Keratinocyte (primary cell): ENCODE data around the gene CRTC1.

Experiments used
- CTCF ChIP-seq, 3 experiments: IDR thresholded peaks in 1 of 3; conservative IDR thresholded peaks in 1 of 3; optimal IDR thresholded peaks in 1 of 3; 2 replicates in 2 of 3; 3 replicates in 1 of 3; pipeline versions ENCODE3 to v1.5.1; 2011; ENCODE audit warnings: low read length in 3 of 3, mild to moderate bottlenecking in 3 of 3, moderate library complexity in 2 of 3, control low read depth in 1 of 3, inconsistent platforms in 1 of 3; ENCODE audit not compliant: insufficient read depth in 2 of 3; ENCODE audit errors: extremely low read depth in 1 of 3
- EZH2 ChIP-seq: IDR thresholded peaks from one replicate; pipeline ENCODE4 v1.6.1; 2012; ENCODE audit warnings: inconsistent platforms, mild to moderate bottlenecking, low read length, moderate library complexity

- TF ChIP-seq CTCF (optimal IDR thresholded peaks at IDR 0.05 in 1 of 3, IDR thresholded peaks at IDR 0.05 in 1 of 3, conservative IDR thresholded peaks at IDR 0.05 in 1 of 3; ENCODE audit: extremely low read depth in 1 of 3, insufficient read depth in 2 of 3, low read length in 3 of 3) (no peak), EZH2 (no peak)
Observed at GRCh38 chr19:18711893-18712292, 28.4 kb downstream of the CRTC1 start.
